Activated CD8-positive, alpha-beta memory T cell treated with anti-CD3 and anti-CD28 coated beads for 36 hours (primary cell): Measurements from ENCODE around the gene SLX9. TPM values are rescaled to one million over a fixed set of nuclear protein-coding genes. Genes with fewer than 3 reads are reported as not detected.

Experiments used
- CTCF ChIA-PET: fragments of 350-600 bp; sonication (Branson Sonifier 250); formaldehyde crosslinking; loops from one replicate; lab custom pipeline; 2021; ENCODE audit warnings: antibody characterized with exemption; lab: Charles Lee
- POLR2A ChIA-PET: fragments of 350-600 bp; sonication (Branson Sonifier 250); formaldehyde crosslinking; loops from one replicate; lab custom pipeline; 2021; ENCODE audit warnings: antibody characterized with exemption; lab: Charles Lee
- total RNA-seq, 2 experiments: library from RNA; stranded (reverse); gene quantifications; one replicate each; pipeline ENCODE4 v1.2.3, GENCODE V29; 2021

Gene SLX9
- total RNA-seq, 2 experiments from 2014 or later: 77.1 to 83.3 TPM

DNA sequence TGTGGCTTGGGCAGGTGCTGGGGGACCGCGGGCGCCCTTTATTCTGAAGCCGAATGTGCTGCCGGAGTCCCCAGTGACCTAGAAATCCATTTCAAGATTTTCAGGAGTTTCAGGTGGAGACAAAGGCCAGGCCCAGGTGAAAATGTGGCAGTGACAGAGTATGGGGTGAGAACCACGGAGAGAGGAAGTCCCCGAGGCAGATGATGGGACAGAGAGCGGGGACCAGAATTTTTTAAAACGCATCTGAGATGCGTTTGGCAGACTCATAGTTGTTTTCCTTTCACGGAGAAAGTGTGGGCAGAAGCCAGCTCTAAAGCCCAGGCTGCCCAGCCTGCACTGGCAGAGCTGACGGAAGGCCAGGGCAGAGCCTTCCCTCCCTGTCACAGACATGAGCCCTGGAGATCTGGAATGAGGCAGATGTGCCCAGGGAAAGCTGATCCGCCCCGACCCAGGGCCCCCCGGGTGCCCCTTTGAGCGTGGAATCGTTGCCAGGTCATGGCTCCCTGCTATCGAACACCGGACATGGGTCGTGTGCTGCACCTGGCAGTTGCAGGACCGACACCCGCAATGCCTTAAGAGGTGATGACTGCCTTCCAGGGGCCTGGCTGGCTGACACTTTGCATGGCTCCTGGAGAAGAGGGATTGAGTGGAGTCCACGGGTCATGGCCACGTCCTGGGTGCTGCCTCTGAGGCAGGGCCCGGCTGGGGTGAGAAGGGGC is 6.5 kb upstream of the SLX9 start:
- POLR2A ChIA-PET: no interaction called here
- CTCF ChIA-PET: interaction anchor here (0.8 to 3.4 kb wide), 11 partner anchors 8 to 144 kb away, joined by 3 to 27 read pairs (median 4); partner anchors contain the start of genes PTTG1IP and UBE2G2

DNA sequence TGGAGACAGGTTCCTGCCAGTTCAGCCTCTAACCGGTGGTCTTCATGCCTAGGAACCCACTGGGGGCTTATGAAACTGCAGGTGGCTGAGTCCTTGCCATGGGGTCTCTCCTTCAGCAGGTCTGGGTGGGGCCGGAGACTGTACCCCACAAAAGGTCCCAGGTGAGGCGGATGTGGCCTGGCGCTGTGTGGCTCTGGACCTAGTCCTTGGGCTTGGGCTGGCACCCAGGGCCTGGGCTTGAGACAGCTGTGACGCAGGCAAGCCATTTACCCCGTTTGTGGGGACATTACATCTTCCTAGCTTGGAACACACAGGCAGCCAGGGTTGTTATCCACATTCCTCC is 5.9 kb upstream of the SLX9 start:
- CTCF ChIA-PET: interaction anchor here (0.9 to 3.4 kb wide), 4 partner anchors 8 to 50 kb away, joined by 4 to 27 read pairs (median 8); no protein-coding TSS in a partner anchor
- POLR2A ChIA-PET: no interaction called here

DNA sequence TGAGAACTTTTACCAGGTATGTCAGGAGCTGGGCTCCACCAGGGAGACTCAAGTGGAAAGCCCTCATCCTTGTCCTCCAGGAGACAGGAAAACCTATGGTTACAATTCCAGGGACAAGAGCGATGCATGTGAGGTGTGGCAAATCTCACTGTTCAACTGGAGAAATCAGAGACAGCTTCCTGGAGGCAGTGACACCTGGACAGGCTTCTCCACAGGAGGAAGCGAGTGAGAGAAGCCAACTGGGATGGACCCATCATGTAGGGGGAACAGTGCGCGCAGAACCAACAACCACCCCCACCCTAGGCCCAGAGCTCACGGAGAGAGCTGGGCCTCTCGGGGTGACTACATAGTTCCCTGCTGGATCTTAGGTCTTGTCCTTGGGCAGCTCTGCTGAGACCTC is 5.6 kb upstream of the SLX9 start:
- ChIA-PET POLR2A (no interaction called here), CTCF (no interaction called here)

DNA sequence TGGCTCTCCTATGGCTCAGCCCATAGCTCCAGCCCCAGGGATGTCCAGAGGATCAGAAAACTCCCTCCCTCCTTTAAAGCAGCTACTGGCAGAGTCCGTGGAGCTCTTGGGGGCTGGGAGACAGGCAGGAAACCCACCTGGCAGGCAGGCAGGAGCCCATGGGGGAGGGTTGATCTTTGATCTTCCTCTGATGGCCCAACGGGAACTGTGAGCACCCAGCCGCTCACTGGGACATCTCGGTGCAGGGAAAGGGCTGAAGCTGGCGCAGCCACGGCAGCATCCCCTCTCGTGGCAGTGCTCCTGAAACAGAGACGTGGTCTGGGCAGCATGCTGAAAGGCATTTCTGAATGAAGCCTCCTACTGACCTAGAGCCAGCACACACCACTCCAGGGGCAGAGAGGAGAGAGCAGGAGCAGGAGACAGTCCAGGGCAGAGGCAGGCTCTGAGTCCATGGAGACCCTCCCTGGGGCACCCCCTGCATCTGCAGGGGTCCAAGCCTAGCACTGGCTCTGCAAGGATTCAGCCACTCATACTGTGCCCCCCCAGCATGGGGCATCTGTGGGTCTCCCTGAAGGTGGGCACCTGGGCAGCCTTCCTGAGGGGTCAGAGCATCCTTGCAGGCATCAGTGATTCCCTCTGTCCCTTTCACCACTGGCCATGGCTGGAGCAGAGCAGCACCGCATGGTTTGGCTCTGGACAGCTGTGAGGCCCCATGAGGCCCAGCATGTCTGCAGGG is 4.9 kb upstream of the SLX9 start:
- CTCF ChIA-PET: no interaction called here
- POLR2A ChIA-PET: no interaction called here

DNA sequence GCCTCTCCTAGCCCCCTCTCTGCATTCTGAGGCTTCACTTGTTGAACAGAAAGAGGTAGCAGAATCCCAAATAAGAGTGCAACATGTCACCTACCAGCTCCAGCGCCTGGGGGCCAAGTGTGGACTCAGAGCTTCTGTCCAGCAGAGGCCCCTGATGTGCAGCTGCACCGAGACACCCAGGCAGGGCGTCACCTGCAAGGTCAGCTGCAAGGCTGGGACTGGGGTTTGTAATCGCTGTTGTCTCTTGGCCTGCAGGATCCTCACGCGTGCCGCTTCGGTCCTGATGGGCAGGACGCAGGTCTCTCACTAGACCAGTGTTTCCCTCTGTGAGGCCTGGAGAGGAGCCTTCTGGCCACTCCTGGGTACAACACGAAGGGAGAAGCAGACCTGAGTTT is 4.3 kb upstream of the SLX9 start:
- POLR2A ChIA-PET: no interaction called here
- CTCF ChIA-PET: interaction anchor here (0.6 kb wide), 1 partner anchor 142 kb away, joined by 3 read pairs; no protein-coding TSS in a partner anchor

DNA sequence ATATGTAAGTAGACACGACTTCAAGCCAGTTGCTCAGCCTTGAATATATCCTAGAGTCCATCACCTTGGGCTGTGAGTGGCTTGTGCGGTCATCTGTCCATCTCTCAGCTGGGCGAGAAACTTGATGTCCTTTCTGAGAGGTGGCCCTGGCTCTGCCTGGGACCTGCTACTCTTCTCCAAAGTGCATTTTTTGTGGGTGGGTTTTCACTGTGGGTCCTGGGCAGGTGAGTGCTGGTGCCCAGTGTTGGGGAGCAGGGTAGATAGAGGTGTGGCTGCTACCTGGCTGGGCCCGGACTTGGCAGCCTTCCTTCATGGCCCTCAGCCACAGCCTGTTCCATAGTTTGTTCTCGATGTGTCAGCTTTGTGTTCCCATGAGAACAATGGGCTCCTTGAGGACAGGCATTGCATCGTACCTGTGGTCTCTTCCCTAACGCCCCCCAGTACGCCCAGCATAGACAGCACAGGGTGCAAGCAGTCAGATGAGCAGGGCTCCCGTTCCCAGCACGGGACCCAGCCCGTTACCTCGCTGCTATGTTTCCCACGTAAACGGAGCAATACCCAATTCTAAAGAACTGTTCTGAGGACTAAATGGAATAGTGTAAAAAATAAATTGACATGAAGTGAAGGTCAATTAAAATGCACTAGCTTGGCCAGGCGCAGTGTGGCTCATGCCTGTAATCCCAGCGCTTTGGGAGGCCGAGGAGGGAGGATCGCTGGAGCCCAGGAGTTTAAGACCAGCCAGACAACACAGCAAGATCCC is 877 bp upstream of the SLX9 start:
- CTCF ChIA-PET: interaction anchor here (1.0 to 2.0 kb wide), 3 partner anchors 12 to 189 kb away, joined by 3 to 6 read pairs (median 3); no protein-coding TSS in a partner anchor
- POLR2A ChIA-PET: interaction anchor here (0.6 to 1.5 kb wide), 5 partner anchors 13 to 169 kb away, joined by 3 to 5 read pairs (median 3); partner anchors contain the start of gene PTTG1IP

DNA sequence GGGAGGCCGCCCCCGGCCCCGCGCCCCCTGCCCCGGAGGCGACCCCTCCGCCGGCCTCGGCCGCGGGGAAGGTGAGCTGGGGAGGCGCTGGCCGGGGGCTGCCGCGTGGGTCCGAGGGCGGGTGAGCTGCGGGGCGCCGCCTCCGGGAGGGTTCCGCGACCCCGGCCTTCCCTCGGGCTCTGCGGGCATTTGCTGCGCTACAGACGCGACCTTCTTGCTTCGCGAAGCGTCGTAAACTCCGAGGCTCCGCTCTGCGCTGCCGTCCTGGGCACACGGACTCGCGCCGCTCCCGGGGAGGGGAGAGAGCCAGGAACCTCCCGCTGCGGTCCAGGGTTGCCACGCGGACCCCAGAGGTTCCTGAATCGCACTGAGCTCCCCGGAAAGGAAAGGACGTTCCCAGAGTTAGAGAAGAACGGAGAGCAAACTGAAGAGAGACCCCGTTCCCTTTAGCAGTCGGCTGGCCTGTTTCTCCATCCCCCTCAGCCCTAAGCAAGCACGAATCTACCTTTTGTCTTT is 345 bp downstream of the SLX9 start:
- CTCF ChIA-PET: interaction anchor here (0.6 to 2.4 kb wide), 9 partner anchors 9 to 197 kb away, joined by 3 to 16 read pairs (median 3); partner anchors contain the start of gene UBE2G2
- POLR2A ChIA-PET: interaction anchor here (0.6 to 1.8 kb wide), 6 partner anchors 12 to 67 kb away, joined by 3 to 7 read pairs (median 3); partner anchors contain the start of gene PTTG1IP

DNA sequence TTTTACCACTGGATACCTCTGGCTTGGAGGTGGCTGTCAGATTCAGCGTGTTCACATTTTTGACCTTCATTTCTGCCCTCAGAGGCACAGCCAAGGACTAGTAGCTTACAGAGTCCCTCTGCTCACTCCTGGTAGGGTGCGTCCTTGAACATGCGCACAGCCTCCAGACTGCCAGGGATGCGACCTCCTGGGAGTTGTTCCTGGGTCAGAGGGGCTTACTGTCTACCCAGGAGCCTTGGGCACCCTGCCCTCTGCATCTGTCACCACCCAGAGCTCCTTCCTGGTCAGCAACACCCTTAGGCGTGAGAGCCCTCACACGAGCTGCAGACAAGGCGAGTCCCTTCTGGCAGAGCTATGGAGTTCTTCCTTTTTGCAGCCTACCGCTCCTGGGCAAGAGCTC is 1.7 kb downstream of the SLX9 start:
- ChIA-PET CTCF (interaction anchor here (0.7 to 2.4 kb wide), 8 partner anchors 8 to 198 kb away, joined by 3 to 16 read pairs (median 4); partner anchors contain the start of gene UBE2G2), POLR2A (interaction anchor here (0.6 to 1.8 kb wide), 2 partner anchors 10 to 14 kb away, joined by 3 to 7 read pairs; no protein-coding TSS in a partner anchor)

DNA sequence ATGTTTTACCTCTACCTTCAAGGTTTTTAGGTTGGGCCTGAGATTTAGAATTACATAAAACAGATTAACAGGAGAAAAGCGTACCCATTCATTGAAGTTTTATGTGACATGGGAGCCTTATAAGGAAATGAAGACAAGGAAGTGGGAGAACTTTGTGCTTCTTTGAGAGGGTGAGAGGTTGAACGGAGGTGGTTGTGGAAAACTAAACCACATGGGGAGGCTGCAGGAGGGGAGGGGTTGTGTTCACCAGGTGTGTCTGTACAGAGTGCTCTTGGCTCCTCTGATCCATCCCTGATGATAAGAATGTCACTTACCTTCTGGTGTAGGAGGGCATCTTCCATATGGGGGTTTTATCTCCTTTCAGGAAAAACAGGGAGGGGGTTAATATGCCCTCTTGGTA is 2.7 kb downstream of the SLX9 start:
- POLR2A ChIA-PET: no interaction called here
- CTCF ChIA-PET: interaction anchor here (1.1 to 2.2 kb wide), 5 partner anchors 9 to 195 kb away, joined by 3 to 6 read pairs (median 4); no protein-coding TSS in a partner anchor

DNA sequence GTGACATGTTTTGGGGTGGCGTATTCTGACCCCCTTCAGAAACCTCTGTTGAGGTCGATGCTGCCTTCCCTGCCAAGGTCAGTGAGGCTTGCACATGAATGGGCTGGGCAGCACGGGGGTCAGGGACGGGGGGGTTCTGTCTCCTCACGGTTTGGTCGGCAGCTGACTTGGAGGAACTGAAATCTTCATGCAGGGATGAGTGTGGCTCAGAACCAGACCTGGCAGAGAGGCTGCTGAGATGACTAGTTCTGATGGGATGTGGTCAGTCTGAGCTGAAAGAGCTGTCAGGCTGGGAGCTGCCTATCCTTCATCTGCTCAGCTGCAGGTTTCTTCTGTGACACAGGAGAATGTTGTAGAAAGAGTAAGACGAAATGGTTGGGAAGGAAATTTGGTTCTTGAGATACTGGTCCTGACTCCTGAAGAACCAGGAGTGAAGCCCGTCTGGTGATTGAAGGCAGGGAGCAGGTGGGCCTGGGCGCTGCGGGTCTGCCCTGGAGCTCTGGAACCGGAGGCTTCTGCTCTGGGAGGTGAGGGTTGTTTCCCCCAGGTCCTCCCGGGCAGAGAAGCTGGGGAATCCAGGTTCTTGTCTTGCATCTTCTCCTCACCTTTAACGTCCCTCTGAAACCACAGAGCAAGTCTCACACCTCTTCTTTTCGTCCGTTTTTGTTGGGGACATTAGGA is 3.3 kb downstream of the SLX9 start:
- ChIA-PET CTCF (interaction anchor here (1.1 to 2.2 kb wide), 3 partner anchors 11 to 195 kb away, joined by 3 to 6 read pairs (median 6); no protein-coding TSS in a partner anchor), POLR2A (no interaction called here)

DNA sequence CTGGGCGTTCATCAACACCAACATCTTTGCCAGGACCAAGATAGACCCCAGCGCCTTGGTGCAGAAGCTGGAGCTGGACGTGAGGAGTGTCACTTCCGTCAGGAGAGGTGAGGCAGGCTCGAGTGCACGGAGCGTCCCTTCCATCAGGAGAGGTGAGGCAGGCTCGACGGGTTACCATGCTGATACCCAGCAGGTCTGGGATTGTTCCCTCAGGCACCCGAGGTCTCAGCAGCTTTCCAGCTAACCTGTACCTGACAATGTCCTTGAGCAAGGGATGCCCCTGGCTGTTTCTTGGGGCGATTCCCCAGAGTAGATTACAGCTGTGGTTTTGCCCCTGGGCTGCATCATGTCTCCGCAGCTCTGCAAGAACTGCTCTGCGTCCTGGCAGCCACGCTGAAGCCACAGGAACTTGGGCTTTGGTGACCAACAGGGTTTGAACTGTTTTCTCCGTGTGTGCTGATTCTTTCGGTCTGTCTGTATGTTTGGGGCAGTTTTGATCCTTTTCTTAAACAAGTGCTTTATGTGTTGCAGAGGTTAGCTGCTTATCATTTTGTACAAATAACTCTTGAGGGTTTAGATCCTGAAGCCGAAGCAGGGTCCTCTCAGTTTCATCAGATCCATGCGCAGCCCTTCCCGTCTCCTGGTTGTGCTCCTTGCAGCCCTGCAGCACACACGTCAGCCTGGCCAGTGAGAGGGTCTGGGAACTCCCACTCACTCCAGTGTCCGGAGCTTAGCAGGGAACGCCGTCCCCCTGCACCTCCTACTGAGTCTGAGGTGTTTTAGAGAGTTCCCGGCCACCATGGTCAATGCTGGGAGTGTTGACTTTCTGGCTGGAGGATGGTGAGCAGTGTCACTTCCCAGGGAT is 4.1 kb downstream of the SLX9 start:
- POLR2A ChIA-PET: no interaction called here
- CTCF ChIA-PET: interaction anchor here (1.1 to 2.2 kb wide), 5 partner anchors 11 to 194 kb away, joined by 3 to 6 read pairs (median 6); no protein-coding TSS in a partner anchor

DNA sequence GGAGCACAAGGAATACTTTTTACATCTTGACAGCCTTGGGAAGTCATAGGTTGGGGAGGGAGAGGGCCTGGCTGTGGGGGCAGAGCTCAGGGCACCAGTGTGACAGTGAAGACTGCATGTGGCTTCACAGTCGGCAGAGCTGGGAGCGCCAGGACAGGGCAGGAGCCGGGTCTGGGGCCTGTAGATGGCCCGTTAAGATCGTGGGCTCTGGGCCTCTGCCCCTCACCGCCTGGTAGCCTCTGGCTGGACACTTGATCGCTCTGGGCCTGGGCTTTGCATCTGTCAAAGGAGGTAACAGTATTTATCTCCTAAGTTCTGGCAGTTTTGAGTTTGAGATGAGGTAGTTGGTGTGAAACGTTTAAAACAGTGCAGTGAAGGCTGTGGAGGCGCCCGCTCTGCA is 4.8 kb downstream of the SLX9 start:
- CTCF ChIA-PET: interaction anchor here (1.5 to 2.2 kb wide), 3 partner anchors 184 to 194 kb away, joined by 6 read pairs; no protein-coding TSS in a partner anchor
- POLR2A ChIA-PET: no interaction called here

DNA sequence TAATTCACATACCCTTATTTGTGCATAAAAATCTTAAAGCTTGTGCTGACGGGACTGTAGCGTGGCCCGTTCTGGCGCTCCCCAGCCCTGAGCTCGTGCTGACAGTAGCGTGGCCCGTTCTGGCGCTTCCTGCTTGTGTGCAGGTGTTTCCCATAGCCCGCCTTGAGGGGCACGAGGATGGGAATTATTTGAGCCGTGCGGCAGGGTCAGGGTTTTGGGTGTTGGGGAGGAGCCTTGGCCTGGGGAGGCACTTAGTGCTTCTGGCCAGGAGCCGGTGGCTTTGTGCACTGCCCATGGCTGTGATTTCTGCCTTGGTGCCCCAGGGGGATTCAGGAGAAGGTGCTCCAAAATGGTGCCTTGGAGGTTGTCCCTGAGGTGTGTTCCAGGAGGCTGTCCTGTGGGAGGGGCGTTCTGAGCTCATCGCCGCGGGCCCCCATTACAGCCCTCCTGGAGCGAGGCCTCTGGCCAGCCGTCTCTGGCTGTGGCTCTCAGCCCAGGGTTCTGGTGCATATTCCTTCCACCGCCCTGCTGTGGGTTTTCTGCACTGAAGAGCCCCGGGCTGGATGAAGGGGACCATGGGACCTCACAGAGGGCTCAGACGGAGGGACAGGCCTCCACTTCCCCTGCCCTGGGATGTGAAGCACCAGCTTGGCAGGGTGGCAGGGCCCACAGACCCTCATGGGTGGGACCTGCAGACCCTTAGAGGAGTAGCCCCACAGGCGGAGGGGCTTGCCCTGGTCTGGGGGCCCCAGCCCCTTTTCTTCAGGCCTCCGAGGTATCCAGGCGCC is 6.6 kb downstream of the SLX9 start:
- POLR2A ChIA-PET: no interaction called here
- CTCF ChIA-PET: interaction anchor here (4.6 kb wide), 1 partner anchor 191 kb away, joined by 59 read pairs; no protein-coding TSS in a partner anchor

DNA sequence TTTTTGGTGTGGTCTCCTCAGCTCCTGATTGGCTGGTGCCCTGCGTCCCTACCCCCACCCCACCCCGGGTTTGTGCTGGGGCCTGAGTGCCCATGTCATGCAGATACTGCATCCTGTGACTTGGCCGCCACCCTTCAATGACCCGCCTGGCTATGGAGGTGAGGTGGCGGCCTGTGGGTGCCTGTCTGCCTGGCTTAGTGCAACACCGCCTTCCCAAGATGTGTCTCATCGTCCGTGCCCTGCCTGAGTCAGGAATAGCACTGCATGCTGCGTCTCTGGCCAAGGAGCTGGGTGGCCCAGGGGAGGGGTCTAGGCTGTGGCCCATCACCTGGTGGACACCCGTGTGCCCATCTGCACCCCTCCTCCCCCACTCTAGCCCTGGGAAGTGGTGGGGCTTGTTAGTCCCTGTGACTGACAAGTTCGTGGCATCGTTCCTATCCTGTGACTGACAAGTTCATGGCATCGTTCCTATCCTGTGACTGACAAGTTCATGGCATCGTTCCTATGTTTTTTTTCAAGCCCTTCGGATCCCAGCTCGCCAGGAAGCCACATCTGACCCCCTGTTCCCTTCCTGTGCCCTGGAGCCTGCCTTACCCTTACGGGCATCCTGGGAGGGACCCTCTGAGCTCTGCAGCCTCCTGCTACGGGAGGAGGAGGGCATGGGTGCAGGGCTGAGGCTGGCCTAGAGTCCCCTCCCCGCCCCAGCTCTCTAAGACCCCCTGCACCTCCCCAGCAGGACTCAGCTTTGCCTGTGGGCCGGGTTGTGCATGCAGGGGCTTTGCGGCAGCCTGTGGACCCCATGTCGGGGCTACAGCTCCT is 7.5 kb downstream of the SLX9 start:
- POLR2A ChIA-PET: no interaction called here
- CTCF ChIA-PET: interaction anchor here (1.4 to 4.6 kb wide), 4 partner anchors 20 to 191 kb away, joined by 3 to 59 read pairs (median 24); no protein-coding TSS in a partner anchor

DNA sequence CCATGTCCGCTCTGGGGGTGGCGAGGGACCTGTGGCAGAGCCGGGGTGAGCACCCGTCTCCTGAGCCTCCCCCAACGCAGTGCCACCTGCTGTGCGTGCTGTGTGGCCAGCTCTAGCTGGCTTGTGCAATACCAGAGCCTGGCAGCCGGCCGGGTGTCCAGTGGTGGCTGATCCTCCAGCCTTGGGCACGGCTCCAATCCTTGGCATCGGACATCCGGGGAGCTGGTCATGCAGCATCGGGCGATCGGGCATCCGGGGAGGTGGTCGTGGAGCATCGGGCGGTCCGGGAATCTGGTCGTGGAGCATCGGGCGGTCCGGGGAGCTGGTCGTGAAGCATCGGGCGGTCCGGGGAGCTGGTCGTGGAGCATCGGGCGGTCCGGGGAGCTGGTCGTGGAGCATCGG is 8.1 kb downstream of the SLX9 start:
- ChIA-PET POLR2A (no interaction called here), CTCF (interaction anchor here (1.4 to 4.6 kb wide), 6 partner anchors 7 to 190 kb away, joined by 3 to 59 read pairs (median 10); partner anchors contain the start of gene SLX9)
